HepG2 (cell line): ENCODE results near the gene EFNA2. TPM values are rescaled to one million over a fixed set of nuclear protein-coding genes. Genes with fewer than 3 reads are reported as not detected.

Experiments
- FOXP1 ChIP-seq, 2 experiments: fragments of 450-650 bp in 1 of 2; IDR thresholded peaks; 2 replicates each; pipeline ENCODE4 v1.6.1; 2017 to 2018; ENCODE audit warnings: antibody characterized with exemption in 1 of 2
- GFI1 ChIP-seq: sonication (generic); formaldehyde crosslinking; IDR thresholded peaks from 2 replicates; pipeline ENCODE4 v1.5.0; 2020; ENCODE audit warnings: missing genetic modification reagents, mild to moderate bottlenecking, borderline replicate concordance
- HMGA1 ChIP-seq: sonication (generic); formaldehyde crosslinking; conservative IDR thresholded peaks from 2 replicates; pipeline ENCODE4 v1.4.0; 2020; ENCODE audit warnings: missing genetic modification reagents
- KDM5B ChIP-seq: sonication (generic); formaldehyde crosslinking; IDR thresholded peaks from 2 replicates; pipeline ENCODE4 v1.4.0; 2020; ENCODE audit warnings: missing genetic modification reagents, mild to moderate bottlenecking, borderline replicate concordance
- KDM6A ChIP-seq: IDR thresholded peaks from 2 replicates; pipeline ENCODE4 v1.6.1; 2016; ENCODE audit warnings: low read depth
- MED13 ChIP-seq: sonication (generic); formaldehyde crosslinking; IDR thresholded peaks from 2 replicates; pipeline ENCODE4 v1.5.0; 2020; ENCODE audit warnings: missing genetic modification reagents
- MEF2D ChIP-seq: sonication (generic); formaldehyde crosslinking; IDR thresholded peaks from 2 replicates; pipeline ENCODE4 v1.5.1; 2020; ENCODE audit warnings: mild to moderate bottlenecking, missing genetic modification reagents
- MXD3 ChIP-seq: IDR thresholded peaks from 2 replicates; pipeline ENCODE4 v1.6.1; 2016; ENCODE audit warnings: mild to moderate bottlenecking, missing biosample characterization, missing genetic modification reagents
- PAWR ChIP-seq: sonication (generic); formaldehyde crosslinking; IDR thresholded peaks from 2 replicates; pipeline ENCODE4 v1.4.0; 2020; ENCODE audit warnings: missing genetic modification reagents, mild to moderate bottlenecking, borderline replicate concordance
- POLR2A ChIP-seq, 2 experiments: IDR thresholded peaks; 2 replicates each; pipeline ENCODE4 v1.6.1; 2011; ENCODE audit warnings: low read depth in 2 of 2, low read length in 2 of 2, mild to moderate bottlenecking in 1 of 2, moderate library complexity in 1 of 2; ENCODE audit not compliant: insufficient read depth in 1 of 2
- RBFOX2 ChIP-seq: fragments of 200-400 bp; formaldehyde crosslinking; IDR thresholded peaks from 2 replicates; pipeline ENCODE4 v1.6.1; 2017; ENCODE audit warnings: low read depth, mild to moderate bottlenecking, low read length
- RBM22 ChIP-seq: fragments of 200-400 bp; formaldehyde crosslinking; optimal IDR thresholded peaks from 2 replicates; pipeline ENCODE3; 2017; ENCODE audit warnings: mild to moderate bottlenecking, low read length, moderate library complexity
- REST ChIP-seq, 2 experiments: IDR thresholded peaks; 2 replicates each; pipeline ENCODE4 v1.6.1; 2011 to 2012; ENCODE audit warnings: low read length in 2 of 2, borderline replicate concordance in 1 of 2, low read depth in 1 of 2, mild to moderate bottlenecking in 1 of 2, moderate library complexity in 1 of 2
- SATB2 ChIP-seq: sonication (generic); formaldehyde crosslinking; IDR thresholded peaks from 2 replicates; pipeline ENCODE4 v1.5.0; 2020; ENCODE audit warnings: missing genetic modification reagents
- SMYD3 ChIP-seq: sonication (generic); formaldehyde crosslinking; IDR thresholded peaks from 2 replicates; pipeline ENCODE4 v1.8.1; 2023; ENCODE audit warnings: mild to moderate bottlenecking, missing genetic modification reagents
- SNAPC2 ChIP-seq: sonication (generic); formaldehyde crosslinking; IDR thresholded peaks from 2 replicates; pipeline ENCODE4 v1.8.1; 2022; ENCODE audit warnings: mild to moderate bottlenecking, missing genetic modification reagents
- TFE3 ChIP-seq: IDR thresholded peaks from 2 replicates; pipeline ENCODE4 v1.6.1; 2016
- ZBTB21 ChIP-seq: sonication (generic); formaldehyde crosslinking; IDR thresholded peaks from 2 replicates; pipeline ENCODE4 v1.4.0; 2020; ENCODE audit warnings: missing genetic modification reagents
- ZFP62 ChIP-seq: sonication (generic); formaldehyde crosslinking; IDR thresholded peaks from 2 replicates; pipeline ENCODE4 v1.4.0; 2020; ENCODE audit warnings: missing genetic modification reagents
- ZHX1 ChIP-seq: sonication (generic); formaldehyde crosslinking; IDR thresholded peaks from 2 replicates; pipeline ENCODE4 v1.8.1; 2022; ENCODE audit warnings: low read depth, mild to moderate bottlenecking, missing genetic modification reagents
- ZNF251 ChIP-seq: sonication (generic); formaldehyde crosslinking; IDR thresholded peaks from 2 replicates; pipeline ENCODE4 v1.9.0; 2021; ENCODE audit warnings: mild to moderate bottlenecking, missing genetic modification reagents
- ZNF713 ChIP-seq: sonication (generic); formaldehyde crosslinking; IDR thresholded peaks from 2 replicates; pipeline ENCODE4 v1.4.0; 2020; ENCODE audit warnings: mild to moderate bottlenecking, missing genetic modification reagents
- ZNF776 ChIP-seq: sonication (generic); formaldehyde crosslinking; IDR thresholded peaks from 2 replicates; pipeline ENCODE4 v1.4.0; 2020; ENCODE audit warnings: mild to moderate bottlenecking, missing genetic modification reagents
- polyA plus RNA-seq, 8 experiments: library from polyadenylated mRNA; depleted of rRNA in 3 of 8; stranded (reverse) in 7 of 8; unstranded in 1 of 8; fragments of >200 nt; fragmentation: Illumina TruSeq in 4 of 8; extraction: Trizol in 4 of 8; gene quantifications; 2 replicates each; pipeline versions ENCODE4 v1.2.1 to v1.2.3, GENCODE V29; 2011 to 2016; ENCODE audit warnings: low read depth in 4 of 8, missing spikeins in 1 of 8, mixed read lengths in 1 of 8; ENCODE audit not compliant: insufficient read depth in 1 of 8
- total RNA-seq, 5 experiments: library from RNA; depleted of rRNA; stranded (reverse); fragments of >200 nt; fragmentation: Illumina TruSeq; extraction: Trizol; gene quantifications; 2 replicates each; pipeline ENCODE4 v1.2.3, GENCODE V29; 2016; ENCODE audit warnings: low read depth in 1 of 5

EFNA2 gene
- total and polyA plus RNA-seq, 2 of the 13 experiments (the other 11 are each of a cell fraction or from before 2014, with no cell fraction given): 6.0 to 9.9 TPM

GRCh38 chr19:1248139-1248785 is 37.4 kb upstream of the EFNA2 start, which contains the start of gene MIDN (continued):
- TF ChIP-seq REST (IDR thresholded peaks at IDR 0.05; ENCODE audit: borderline replicate concordance in 1 of 2, low read depth in 1 of 2, low read length in 2 of 2): no peak
- TF ChIP-seq GFI1: no peak
- TF ChIP-seq ZNF776 (CRISPR knock-in tag): no peak
- TF ChIP-seq MEF2D: 0 out of 2 replicates have a peak, but pooled peaks have one; percentile 18
- TF ChIP-seq POLR2A (IDR thresholded peaks at IDR 0.05; ENCODE audit: insufficient read depth in 1 of 2, low read depth in 2 of 2, low read length in 2 of 2): peak in 1 of 2 experiments; percentile 97; a peak in 2 of 4 replicates
- no peak for TF ChIP-seq PAWR
- TF ChIP-seq FOXP1 (IDR thresholded peaks at IDR 0.05): no peak
- TF ChIP-seq FOXP1 (CRISPR knock-in tag; IDR thresholded peaks at IDR 0.05): no peak; the same call in 1 of the 2 replicates
- TF ChIP-seq ZFP62 (CRISPR knock-in tag): no peak
- peak; percentile 87 for TF ChIP-seq MXD3 (CRISPR knock-in tag)
- no peak; the same call in 1 of the 2 replicates for TF ChIP-seq KDM5B (CRISPR knock-in tag)
- TF ChIP-seq ZBTB21: no peak
- peak; percentile 93 for TF ChIP-seq RBM22
- TF ChIP-seq ZNF713 (CRISPR knock-in tag): peak; percentile 93
- 0 out of 2 replicates have a peak, but pooled peaks have one; percentile 17 for TF ChIP-seq TFE3 (CRISPR knock-in tag)
- TF ChIP-seq ZNF251 (CRISPR knock-in tag): no peak
- no peak for TF ChIP-seq HMGA1 (CRISPR knock-in tag)
- TF ChIP-seq SMYD3: 0 out of 2 replicates have a peak, but pooled peaks have one; percentile 32
- TF ChIP-seq RBFOX2: peak; percentile 84
- no peak for TF ChIP-seq SATB2 (CRISPR knock-in tag)
- TF ChIP-seq KDM6A (CRISPR knock-in tag): 0 out of 2 replicates have a peak, but pooled peaks have one; percentile 3
- TF ChIP-seq MED13 (CRISPR knock-in tag): peak; percentile 67; the same call in 1 of the 2 replicates
- peak; percentile 40; the same call in 1 of the 2 replicates for TF ChIP-seq SNAPC2 (CRISPR knock-in tag)
- TF ChIP-seq ZHX1 (CRISPR knock-in tag): no peak
